Measurements from ENCODE around the gene THPO. TPM values are rescaled to one million over a fixed set of nuclear protein-coding genes. Genes with fewer than 3 reads are reported as not detected.

The THPO gene
- total and polyA plus RNA-seq, 2 donors (not counting 3 experiments of a cell fraction or from before 2014, with no cell fraction given) = 0.08 TPM; not detected in 1

DNA sequence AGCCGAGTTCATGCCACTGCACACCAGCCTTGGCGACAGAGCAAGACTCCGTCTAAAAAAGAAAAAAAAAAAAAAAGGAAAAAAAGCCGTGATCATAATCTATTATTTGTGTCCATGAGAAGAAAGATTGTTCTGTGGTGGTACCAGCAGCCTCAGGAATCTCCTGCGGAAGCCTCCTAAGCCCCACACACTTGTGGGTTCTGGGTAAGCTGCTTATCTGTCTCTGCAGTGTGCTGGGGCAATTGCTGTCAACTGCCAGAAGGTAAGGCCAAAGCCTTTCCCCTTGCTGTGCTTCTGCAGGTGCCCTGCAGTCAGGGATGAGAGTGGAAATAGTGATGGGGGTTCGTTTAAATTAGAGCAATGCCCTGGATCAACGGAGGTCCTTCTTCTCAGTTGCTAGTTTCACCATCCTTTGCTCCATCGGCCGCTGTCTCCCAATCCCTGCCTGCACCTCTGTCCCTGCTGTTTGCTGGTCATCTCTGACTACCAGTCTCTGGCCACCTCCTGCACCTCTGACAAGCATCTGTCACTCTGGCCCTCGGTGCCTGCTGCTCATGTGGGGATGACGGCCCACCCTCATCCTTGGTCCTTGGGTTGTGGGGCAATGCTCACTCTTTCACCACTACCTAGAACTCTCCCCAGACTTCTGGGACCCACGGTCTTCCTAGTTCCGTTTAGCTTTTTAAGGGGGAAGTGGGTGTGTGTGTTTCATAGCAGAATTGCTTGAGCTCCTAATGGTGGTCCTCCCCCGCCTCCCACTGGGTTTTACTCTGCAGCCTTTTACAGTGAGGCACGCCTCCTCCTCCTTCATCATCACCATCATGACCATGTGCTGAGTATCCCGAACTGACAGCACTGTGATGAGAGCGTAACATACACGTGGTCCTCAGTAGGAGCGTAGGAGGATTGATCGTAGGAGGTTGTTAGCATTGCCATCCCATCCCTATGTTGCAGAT, 27.3 kb upstream of the THPO start:
- FAIRE-seq (no peak), DNase-seq (ENCODE audit: low read depth, low spot score) (no peak)
- TF ChIP-seq EZH2 (IDR thresholded peaks at IDR 0.05; ENCODE audit: borderline replicate concordance, low read depth, low read length, severe bottlenecking) = no peak
- no peak for TF ChIP-seq FOS (IDR thresholded peaks at IDR 0.05; ENCODE audit: borderline replicate concordance, insufficient read depth, low read length)
- TF ChIP-seq, protein P1, sequence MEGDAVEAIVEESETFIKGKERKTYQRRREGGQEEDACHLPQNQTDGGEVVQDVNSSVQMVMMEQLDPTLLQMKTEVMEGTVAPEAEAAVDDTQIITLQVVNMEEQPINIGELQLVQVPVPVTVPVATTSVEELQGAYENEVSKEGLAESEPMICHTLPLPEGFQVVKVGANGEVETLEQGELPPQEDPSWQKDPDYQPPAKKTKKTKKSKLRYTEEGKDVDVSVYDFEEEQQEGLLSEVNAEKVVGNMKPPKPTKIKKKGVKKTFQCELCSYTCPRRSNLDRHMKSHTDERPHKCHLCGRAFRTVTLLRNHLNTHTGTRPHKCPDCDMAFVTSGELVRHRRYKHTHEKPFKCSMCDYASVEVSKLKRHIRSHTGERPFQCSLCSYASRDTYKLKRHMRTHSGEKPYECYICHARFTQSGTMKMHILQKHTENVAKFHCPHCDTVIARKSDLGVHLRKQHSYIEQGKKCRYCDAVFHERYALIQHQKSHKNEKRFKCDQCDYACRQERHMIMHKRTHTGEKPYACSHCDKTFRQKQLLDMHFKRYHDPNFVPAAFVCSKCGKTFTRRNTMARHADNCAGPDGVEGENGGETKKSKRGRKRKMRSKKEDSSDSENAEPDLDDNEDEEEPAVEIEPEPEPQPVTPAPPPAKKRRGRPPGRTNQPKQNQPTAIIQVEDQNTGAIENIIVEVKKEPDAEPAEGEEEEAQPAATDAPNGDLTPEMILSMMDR (IDR thresholded peaks at IDR 0.05; ENCODE audit: extremely low read depth in 1 of 2, insufficient read depth in 1 of 2, low read depth in 1 of 2, low read length in 2 of 2) = no peak
- no peak for TF ChIP-seq JUN (IDR thresholded peaks at IDR 0.05; ENCODE audit: borderline replicate concordance, insufficient read depth, insufficient read length, low read depth)
- TF ChIP-seq, protein P2, sequence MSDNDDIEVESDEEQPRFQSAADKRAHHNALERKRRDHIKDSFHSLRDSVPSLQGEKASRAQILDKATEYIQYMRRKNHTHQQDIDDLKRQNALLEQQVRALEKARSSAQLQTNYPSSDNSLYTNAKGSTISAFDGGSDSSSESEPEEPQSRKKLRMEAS (IDR thresholded peaks at IDR 0.05; ENCODE audit: insufficient read depth, insufficient read length) = no peak
- TF ChIP-seq POLR2A (IDR thresholded peaks at IDR 0.05; ENCODE audit: low read depth, low read length) = no peak
- no peak for TF ChIP-seq POLR2AphosphoS5 (IDR thresholded peaks at IDR 0.05; ENCODE audit: insufficient read depth, low read depth, low read length)
- TF ChIP-seq MYC (IDR thresholded peaks at IDR 0.05; ENCODE audit: low read depth, low read length) = no peak
- TF ChIP-seq GATA2 (IDR thresholded peaks at IDR 0.05; ENCODE audit: insufficient read depth, insufficient read length, low read depth, low read length) = no peak
- H3K4me3 ChIP-seq (replicated peaks in 1 of 3; ENCODE audit: insufficient read depth in 1 of 3, low read depth in 1 of 3, low read length in 3 of 3) = no peak overlapping the region
- H3K9me1 ChIP-seq (replicated peaks; ENCODE audit: control insufficient read depth, extremely low read depth, insufficient read depth, low read length) = no peaks in the 10 kb centered on the region
- no peaks in the 10 kb centered on the region for H3K79me2 ChIP-seq (ENCODE audit: control insufficient read depth, insufficient read depth, low read length)
- no peaks in the 10 kb centered on the region for H4K20me1 ChIP-seq (replicated peaks; ENCODE audit: control insufficient read depth, extremely low read depth, insufficient read depth, low read length)
- H3K4me2 ChIP-seq (ENCODE audit: insufficient read depth, low read length) = no peak overlapping the region
- dilution Hi-C loops (cut with MboI; ENCODE audit: extremely low pct_ligation_motif_present, low sequenced_read_pairs) = no loop called here
- ChIA-PET POLR2A (no interaction called here), CTCF (interaction anchor here (0.7 to 1.4 kb wide), 2 partner anchors 34 kb away, joined by 4 read pairs; no protein-coding TSS in a partner anchor)
- no peak overlapping the region for H2AFZ ChIP-seq (ENCODE audit: low read depth, low read length)
- no peak overlapping the region for H3K9ac ChIP-seq (replicated peaks; ENCODE audit: extremely low read depth, insufficient read depth, low read length)
- peaks cover 8 to 11% of the 10 kb centered on the region in 2 experiments for H3K27me3 ChIP-seq (ENCODE audit: control insufficient read depth in 2 of 2, insufficient read depth in 2 of 2, low read length in 2 of 2)
- H3K36me3 ChIP-seq (ENCODE audit: control insufficient read depth in 2 of 2, extremely low read depth in 1 of 2, insufficient read depth in 2 of 2, low read length in 2 of 2) = no peaks in the 10 kb centered on the region
- intact Hi-C loops (cut with micrococcal nuclease) = no loop called here
- no peaks in the 10 kb centered on the region for H3K9me3 ChIP-seq (replicated peaks; ENCODE audit: control insufficient read depth, insufficient read depth, low read length)
- no peak overlapping the region for H3K27ac ChIP-seq (ENCODE audit: insufficient read depth, low read depth, low read length)
- no peaks in the 10 kb centered on the region for H3K4me1 ChIP-seq (ENCODE audit: control insufficient read depth, extremely low read depth, insufficient read depth, low read length)
- no TSS peak for BruUV-seq (replicated peaks)

Measured in endothelial cell of umbilical vein (primary cell).